Ovary (tissue), 9 donors: ENCODE measurements around the gene ABRAXAS1. TPM values are rescaled to one million over a fixed set of nuclear protein-coding genes. Genes with fewer than 3 reads are reported as not detected.

ENCODE experiments used
- DNase-seq, 5 donors: peaks; one replicate each; pipeline ENCODE4 v3.0.0-alpha.2; 2019 to 2020
- H3K27ac ChIP-seq, 2 donors: fragments of 200-600 bp; one replicate each; pipeline versions ENCODE4 v1.5.1 to v1.8.0; 2019 to 2022
- H3K27me3 ChIP-seq: fragments of 200-600 bp; one replicate; pipeline ENCODE4 v1.8.0; 2022
- H3K36me3 ChIP-seq: fragments of 200-600 bp; sonication (generic); one replicate; pipeline ENCODE4 v1.5.1; 2019
- H3K4me1 ChIP-seq: one replicate; pipeline ENCODE4 v1.8.1; 2013; ENCODE audit warnings: mild to moderate bottlenecking, moderate library complexity; ENCODE audit not compliant: insufficient read depth
- H3K4me3 ChIP-seq: fragments of 200-600 bp; sonication (generic); one replicate; pipeline ENCODE4 v1.5.1; 2017
- H3K9me3 ChIP-seq, 2 donors: fragments of 200-600 bp in 1 of 2; sonication (generic) in 1 of 2; one replicate each; pipeline versions ENCODE4 v1.5.1 to v1.8.1; 2013 to 2019; ENCODE audit warnings: mild to moderate bottlenecking in 1 of 2, moderate library complexity in 1 of 2
- EP300 ChIP-seq: sonication (generic); formaldehyde crosslinking; IDR thresholded peaks from one replicate; pipeline ENCODE4 v1.6.1; 2017; ENCODE audit warnings: antibody characterized with exemption
- POLR2A ChIP-seq: fragments of 450-650 bp; IDR thresholded peaks from one replicate; pipeline ENCODE4 v1.6.1; 2017; ENCODE audit warnings: antibody characterized with exemption, mild to moderate bottlenecking, moderate library complexity
- WGBS, 3 donors: extraction: QIAGEN DNeasy Blood & Tissue Kit in 1 of 3; methylation state at CpG; one replicate each; pipeline versions ENCODE4 v1.1.5 to v1.1.7; 2013 to 2017; 5-methylcytosine and 5-hydroxymethylcytosine counted together
- intact Hi-C, 4 donors: fragments of 100-400 bp; cut with DNase I; formaldehyde crosslinking; loops; one replicate each; pipeline versions ENCODE4 v1.11.0 to v1.15.1; 2022 to 2023
- polyA plus RNA-seq, 2 donors: library from polyadenylated mRNA; stranded (reverse); fragments of 200-250 nt in 1 of 2; fragments of 350-450 nt in 1 of 2; fragmentation: Illumina TruSeq in 1 of 2; extraction: RNeasy Lipid Tissue Mini Kit (QIAGEN cat#74804) in 1 of 2; gene quantifications; one replicate each; pipeline ENCODE4 v1.2.3, GENCODE V29; 2013 to 2014
- total RNA-seq, 7 donors: library from RNA; depleted of rRNA in 2 of 7; stranded (reverse); fragments of >200 nt in 2 of 7; fragmentation: NEBNext Ultra II Directional in 3 of 7; extraction: Animal tissue kit (Norgen Biotek cat#: 25700) in 3 of 7; gene quantifications; one replicate each; pipeline versions ENCODE4 v1.1.0 to v1.2.4, GENCODE V29; 2016 to 2023
- TF ChIP-seq, protein P1 (sequence below), 3 donors: fragments of 450-650 bp in 2 of 3; fragments of 200-600 bp in 1 of 3; IDR thresholded peaks; one replicate each; pipeline versions ENCODE4 v1.5.1 to v1.8.0; 2016 to 2022; ENCODE audit warnings: antibody characterized with exemption in 3 of 3, mild to moderate bottlenecking in 1 of 3
- donor health status: DM: no; HTN: no; CAD: no; lungs with moderate emphysema.
- donor health status: DM: no; HTN: no; CAD: no.
- donor health status: Bipolar disorder and iron deficiency.
- donor health status: DM: yes; HTN: yes; CAD: no.
- donor health status: DM: no; HTN: no; CAD: no.
- donor health status: DM: yes; HTN: yes; CAD: no.

ABRAXAS1 gene
- total and polyA plus RNA-seq, 9 donors, result 14.5 to 43.1 (median 31.5) TPM

DNA sequence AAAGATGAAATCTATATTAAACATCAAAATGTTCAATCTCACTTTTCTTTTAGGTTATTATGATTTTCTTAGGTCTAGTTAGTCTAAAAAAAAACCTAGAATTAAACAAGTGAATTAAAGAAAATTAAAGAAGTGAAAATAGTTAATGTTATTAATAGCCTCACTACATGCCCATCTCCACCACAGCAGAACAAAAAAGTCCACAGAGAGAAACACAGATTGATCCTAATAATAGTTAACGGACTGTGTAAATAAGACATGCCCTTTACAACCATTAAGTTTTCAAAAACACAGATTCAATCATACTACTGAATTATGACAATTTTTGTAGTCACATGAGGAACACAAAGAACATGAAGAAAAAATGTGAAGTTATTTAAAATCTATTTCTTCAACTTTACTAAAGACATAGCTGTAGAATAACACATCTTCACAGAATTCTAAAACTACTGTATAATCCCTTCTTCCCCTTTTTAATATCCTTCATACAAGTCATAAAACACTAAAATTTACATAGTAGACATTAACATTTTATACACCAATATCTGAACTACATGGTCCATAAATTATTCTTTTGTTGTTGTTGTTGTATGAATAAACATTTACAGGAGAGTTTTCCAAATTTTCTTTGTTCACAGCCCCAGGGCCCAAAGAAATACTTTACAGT, 44.6 kb downstream of the ABRAXAS1 start:
- TF ChIP-seq POLR2A, result no peak
- Histone ChIP-seq H3K27ac (no peak overlapping the region), H3K4me3 (no peak overlapping the region), H3K36me3 (no peaks in the 10 kb centered on the region), H3K27me3 (no peaks in the 10 kb centered on the region), H3K4me1 (no peaks in the 10 kb centered on the region), H3K9me3 (no peaks in the 10 kb centered on the region)
- intact Hi-C loops, result no loop called here
- DNase-seq, result no peak
- 87 to 94% (median 93%) methylated on average over 1 of the region's 1 CpG for WGBS, 3 donors

DNA sequence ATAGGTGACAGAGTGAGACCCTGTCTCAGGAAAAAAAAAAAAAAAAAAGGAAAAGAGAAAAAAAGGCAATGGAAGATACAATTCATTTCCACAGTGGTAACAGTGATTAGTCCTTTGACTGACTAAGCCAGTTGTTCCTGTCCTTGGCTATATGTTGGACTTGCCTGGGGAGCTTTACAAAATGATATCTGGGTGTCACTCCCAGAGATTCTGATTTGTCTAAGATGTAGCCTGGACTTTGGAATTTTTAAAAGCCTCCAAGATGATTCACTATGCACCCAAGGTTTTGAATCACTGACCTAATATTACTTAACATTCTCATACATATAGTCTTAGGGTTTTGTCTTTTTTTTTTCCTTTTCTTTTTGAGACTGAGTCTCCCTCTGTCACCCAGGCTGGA, 46.2 kb downstream of the ABRAXAS1 start:
- H3K9me3 ChIP-seq, result no peaks in the 10 kb centered on the region
- H3K27me3 ChIP-seq, result no peaks in the 10 kb centered on the region
- no peaks in the 10 kb centered on the region for H3K4me1 ChIP-seq
- H3K36me3 ChIP-seq, result no peaks in the 10 kb centered on the region
- no peak for DNase-seq
- H3K4me3 ChIP-seq, result no peak overlapping the region
- TF ChIP-seq EP300 (no peak), POLR2A (no peak)
- TF ChIP-seq, protein P1, sequence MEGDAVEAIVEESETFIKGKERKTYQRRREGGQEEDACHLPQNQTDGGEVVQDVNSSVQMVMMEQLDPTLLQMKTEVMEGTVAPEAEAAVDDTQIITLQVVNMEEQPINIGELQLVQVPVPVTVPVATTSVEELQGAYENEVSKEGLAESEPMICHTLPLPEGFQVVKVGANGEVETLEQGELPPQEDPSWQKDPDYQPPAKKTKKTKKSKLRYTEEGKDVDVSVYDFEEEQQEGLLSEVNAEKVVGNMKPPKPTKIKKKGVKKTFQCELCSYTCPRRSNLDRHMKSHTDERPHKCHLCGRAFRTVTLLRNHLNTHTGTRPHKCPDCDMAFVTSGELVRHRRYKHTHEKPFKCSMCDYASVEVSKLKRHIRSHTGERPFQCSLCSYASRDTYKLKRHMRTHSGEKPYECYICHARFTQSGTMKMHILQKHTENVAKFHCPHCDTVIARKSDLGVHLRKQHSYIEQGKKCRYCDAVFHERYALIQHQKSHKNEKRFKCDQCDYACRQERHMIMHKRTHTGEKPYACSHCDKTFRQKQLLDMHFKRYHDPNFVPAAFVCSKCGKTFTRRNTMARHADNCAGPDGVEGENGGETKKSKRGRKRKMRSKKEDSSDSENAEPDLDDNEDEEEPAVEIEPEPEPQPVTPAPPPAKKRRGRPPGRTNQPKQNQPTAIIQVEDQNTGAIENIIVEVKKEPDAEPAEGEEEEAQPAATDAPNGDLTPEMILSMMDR (IDR thresholded peaks at IDR 0.05), result no peak
- intact Hi-C loops, result loop anchor here in 1 of 4 donors (10.0 kb wide), 1 partner anchor 154 kb away; the partner anchor contains the start of gene COQ2
- H3K27ac ChIP-seq, result no peak overlapping the region

DNA sequence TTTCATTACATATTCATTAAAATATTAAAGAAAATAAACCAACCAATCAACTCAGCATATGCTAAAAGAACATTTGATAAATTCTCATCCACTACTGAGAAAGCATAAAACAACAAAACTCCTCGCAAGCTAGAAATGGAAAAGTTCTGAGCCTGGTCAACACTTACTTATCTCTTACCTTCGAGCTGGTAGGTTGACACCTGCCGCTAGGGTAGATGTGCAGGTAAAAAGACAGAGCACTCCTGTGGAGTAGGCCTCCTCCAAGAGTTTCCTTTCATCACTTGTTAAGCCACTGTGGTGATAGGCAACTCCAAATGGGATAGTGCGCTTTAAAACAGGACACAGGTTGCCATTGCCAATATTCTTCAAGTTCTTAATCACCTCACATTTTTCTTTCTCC, 48.2 kb downstream of the ABRAXAS1 start:
- H3K27ac ChIP-seq, result no peak overlapping the region
- H3K36me3 ChIP-seq, result no peaks in the 10 kb centered on the region
- H3K4me1 ChIP-seq, result no peaks in the 10 kb centered on the region
- WGBS, 3 donors, result 92 to 96% (median 94%) methylated on average over 4 of the region's 4 CpGs
- H3K9me3 ChIP-seq, result no peaks in the 10 kb centered on the region
- intact Hi-C loops, result loop anchor here in 1 of 4 donors (10.0 kb wide), 1 partner anchor 152 kb away; the partner anchor contains the start of gene COQ2
- TF ChIP-seq EP300, result no peak
- H3K4me3 ChIP-seq, result no peak overlapping the region
- no peaks in the 10 kb centered on the region for H3K27me3 ChIP-seq
- DNase-seq, result no peak

DNA sequence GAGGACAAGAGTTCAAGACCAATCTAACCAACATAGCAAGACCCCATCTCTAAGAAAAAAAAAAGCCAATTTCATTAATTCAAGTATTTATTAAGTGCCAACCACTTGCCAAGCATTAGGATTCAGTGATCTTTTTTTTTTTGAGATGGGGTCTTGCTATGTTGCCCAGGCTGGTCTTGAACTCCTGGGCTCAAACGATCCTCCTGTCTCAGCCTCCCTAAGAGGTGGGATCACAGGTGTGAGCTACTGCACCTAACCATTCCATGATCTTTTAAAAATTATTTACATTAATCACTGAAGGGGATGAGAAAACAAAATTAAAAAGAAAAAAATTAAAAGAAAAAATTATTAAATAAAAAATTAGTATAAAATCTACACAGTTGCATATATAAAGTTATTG, 53.7 kb downstream of the ABRAXAS1 start:
- TF ChIP-seq POLR2A (no peak), EP300 (no peak)
- TF ChIP-seq, protein P1 (IDR thresholded peaks at IDR 0.05), result no peak
- Histone ChIP-seq H3K36me3 (no peaks in the 10 kb centered on the region), H3K4me3 (no peak overlapping the region), H3K27ac (no peak overlapping the region), H3K27me3 (no peaks in the 10 kb centered on the region), H3K9me3 (no peaks in the 10 kb centered on the region), H3K4me1 (no peaks in the 10 kb centered on the region)
- DNase-seq, result no peak
- intact Hi-C loops, result loop anchor here in 1 of 4 donors (10.0 kb wide), 1 partner anchor 146 kb away; the partner anchor contains the start of gene COQ2
- 95 to 98% (median 95%) methylated on average over 1 of the region's 1 CpG for WGBS, 3 donors

DNA sequence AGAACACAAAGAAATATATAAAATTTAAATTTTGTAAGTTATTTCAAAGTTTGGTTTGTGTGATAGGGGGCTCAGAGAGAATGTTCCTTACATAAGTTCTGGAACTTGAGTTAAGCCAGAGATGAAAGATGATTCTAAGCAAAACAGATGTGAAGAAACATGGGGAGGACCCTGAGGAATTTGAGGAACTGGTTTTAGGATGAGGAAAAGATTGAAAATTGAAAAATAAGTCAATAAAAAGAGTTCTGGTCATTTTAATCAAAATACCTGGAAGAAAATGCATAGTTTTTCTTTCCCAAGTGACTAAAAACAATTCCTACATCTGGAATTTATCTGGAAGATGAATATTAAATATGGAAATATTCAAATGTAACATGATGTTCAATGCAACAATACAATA, 66.7 kb downstream of the ABRAXAS1 start:
- Histone ChIP-seq H3K36me3 (no peaks in the 10 kb centered on the region), H3K27me3 (no peaks in the 10 kb centered on the region), H3K4me1 (no peaks in the 10 kb centered on the region), H3K9me3 (no peaks in the 10 kb centered on the region), H3K4me3 (no peak overlapping the region), H3K27ac (no peak overlapping the region)
- DNase-seq, result no peak
- intact Hi-C loops, result no loop called here
- TF ChIP-seq EP300 (no peak), POLR2A (no peak)
- TF ChIP-seq, protein P1 (IDR thresholded peaks at IDR 0.05), result no peak
